Neutrophil (primary cell): ENCODE results near the gene MYO3B.

Experiments
- H3K27ac ChIP-seq: fragments of 200-600 bp; sonication (generic); 2 replicates; pipeline ENCODE4 v1.5.1; 2016; ENCODE audit warnings: mild to moderate bottlenecking, moderate library complexity
- H3K27me3 ChIP-seq: fragments of 200-600 bp; sonication (generic); 2 replicates; pipeline ENCODE4 v1.6.0; 2016; ENCODE audit warnings: mild to moderate bottlenecking
- H3K36me3 ChIP-seq: fragments of 200-600 bp; sonication (generic); 2 replicates; pipeline ENCODE4 v1.5.1; 2017
- H3K4me1 ChIP-seq, 2 experiments: fragments of 200-600 bp in 1 of 2; sonication (generic) in 1 of 2; 1 replicate in 1 of 2; 2 replicates in 1 of 2; pipeline versions ENCODE4 v1.5.1 to v1.6.1; 2013 to 2016; ENCODE audit warnings: low read depth in 1 of 2, low read length in 1 of 2, mild to moderate bottlenecking in 1 of 2, moderate library complexity in 1 of 2; ENCODE audit not compliant: control insufficient read depth in 1 of 2, insufficient read depth in 1 of 2
- H3K4me3 ChIP-seq, 2 experiments: fragments of 200-600 bp in 1 of 2; sonication (generic) in 1 of 2; 1 replicate in 1 of 2; 2 replicates in 1 of 2; pipeline ENCODE4 v1.5.1; 2013 to 2016; ENCODE audit warnings: low read depth in 1 of 2, low read length in 1 of 2, mild to moderate bottlenecking in 1 of 2, moderate library complexity in 1 of 2
- H3K9me3 ChIP-seq: fragments of 200-600 bp; sonication (generic); 2 replicates; pipeline ENCODE4 v1.5.1; 2016
- CTCF ChIP-seq: fragments of 200-600 bp; sonication (generic); IDR thresholded peaks from 2 replicates; pipeline ENCODE4 v1.5.1; 2016; ENCODE audit warnings: antibody characterized with exemption

Gene MYO3B

DNA sequence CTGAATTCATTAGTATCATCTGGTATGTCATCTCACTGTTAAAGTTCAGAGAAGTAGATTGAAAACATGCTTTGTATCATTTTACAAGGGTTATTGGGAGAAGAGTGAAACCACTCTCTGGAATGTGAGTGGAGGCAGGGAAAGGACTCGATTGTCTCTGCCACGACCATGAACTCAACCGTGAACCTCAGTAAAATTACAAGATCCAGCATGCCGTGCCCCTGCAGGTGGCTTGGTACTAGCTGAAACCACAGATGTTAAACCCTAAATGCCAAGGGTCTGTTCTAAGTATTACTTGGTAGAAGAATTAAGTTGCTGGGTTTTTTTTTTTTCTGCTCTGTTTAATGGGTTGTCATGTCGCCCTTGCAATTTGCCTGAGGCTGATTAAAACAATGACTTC is 197.2 kb downstream of the MYO3B start:
- Histone ChIP-seq H3K27me3 (peaks cover 32% of the 10 kb centered on the region), H3K9me3 (no peaks in the 10 kb centered on the region), H3K4me3 (no peak overlapping the region), H3K36me3 (no peaks in the 10 kb centered on the region), H3K27ac (no peak overlapping the region), H3K4me1 (no peaks in the 10 kb centered on the region)
- TF ChIP-seq CTCF: no peak

GRCh38 chr2:170377500-170378207 is 199.7 kb downstream of the MYO3B start:
- H3K4me1 ChIP-seq: no peaks in the 10 kb centered on the region
- H3K27ac ChIP-seq: no peak overlapping the region
- peaks cover 31% of the 10 kb centered on the region for H3K27me3 ChIP-seq
- no peak overlapping the region for H3K4me3 ChIP-seq
- no peaks in the 10 kb centered on the region for H3K9me3 ChIP-seq
- no peak for TF ChIP-seq CTCF
- no peaks in the 10 kb centered on the region for H3K36me3 ChIP-seq

DNA sequence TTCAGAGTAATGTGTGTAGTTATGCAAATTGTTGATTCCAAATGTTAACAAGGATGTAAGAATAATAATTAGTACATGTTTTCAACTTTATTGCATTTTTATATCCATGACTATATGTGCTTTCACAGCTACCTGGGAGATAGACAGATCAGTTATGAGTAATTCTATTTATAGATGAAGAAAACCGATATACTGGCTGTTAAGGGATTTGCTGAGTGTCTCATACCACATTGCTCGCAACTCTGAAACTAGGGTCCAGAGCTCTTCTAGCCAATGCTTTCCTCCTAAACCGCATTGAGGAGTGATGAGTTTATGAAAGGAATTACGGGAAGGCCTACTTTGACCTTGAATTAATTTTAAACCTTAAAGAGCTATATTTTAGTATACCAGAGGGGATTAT is 202.3 kb downstream of the MYO3B start:
- H3K4me1 ChIP-seq: no peaks in the 10 kb centered on the region
- no peak overlapping the region for H3K27ac ChIP-seq
- no peaks in the 10 kb centered on the region for H3K36me3 ChIP-seq
- H3K9me3 ChIP-seq: no peaks in the 10 kb centered on the region
- H3K27me3 ChIP-seq: peaks cover 26% of the 10 kb centered on the region
- TF ChIP-seq CTCF: no peak
- no peak overlapping the region for H3K4me3 ChIP-seq

DNA sequence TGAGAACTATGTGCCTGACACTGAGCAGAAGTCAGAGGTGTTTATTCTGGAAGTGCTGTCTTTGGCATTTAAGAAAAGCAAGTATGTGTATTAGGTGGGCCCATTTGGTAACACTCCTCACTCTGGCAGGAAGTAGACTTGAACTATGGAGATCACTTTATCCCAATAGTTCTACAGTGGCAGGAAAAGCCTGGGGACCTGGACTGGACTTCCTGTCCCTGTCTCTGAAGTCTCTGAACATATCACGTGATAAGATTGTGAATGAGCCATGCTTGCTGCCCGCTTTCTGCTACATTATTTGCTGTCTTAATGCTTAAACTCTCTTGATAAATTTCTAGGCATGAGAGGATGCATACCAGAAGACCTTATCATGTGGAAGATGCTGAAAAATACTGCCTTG is 203.7 kb downstream of the MYO3B start:
- H3K27me3 ChIP-seq: peaks cover 24% of the 10 kb centered on the region

GRCh38 chr2:170386554-170386953 is 208.6 kb downstream of the MYO3B start:
- no peak for TF ChIP-seq CTCF
- Histone ChIP-seq H3K27me3 (peaks cover 19% of the 10 kb centered on the region), H3K27ac (no peak overlapping the region)

More for the DNA sequence above, 203.7 kb downstream of the MYO3B start:
- no peak for TF ChIP-seq CTCF
- H3K4me3 ChIP-seq: no peak overlapping the region
- no peak overlapping the region for H3K27ac ChIP-seq
- H3K36me3 ChIP-seq: no peaks in the 10 kb centered on the region
- no peaks in the 10 kb centered on the region for H3K4me1 ChIP-seq
- no peaks in the 10 kb centered on the region for H3K9me3 ChIP-seq

More at GRCh38 chr2:170386554-170386953, 208.6 kb downstream of the MYO3B start:
- Histone ChIP-seq H3K36me3 (no peaks in the 10 kb centered on the region), H3K4me1 (no peaks in the 10 kb centered on the region), H3K4me3 (no peak overlapping the region), H3K9me3 (no peaks in the 10 kb centered on the region)
